ENCODE data around the gene ZNF749. TPM values are rescaled to one million over a fixed set of nuclear protein-coding genes. Genes with fewer than 3 reads are reported as not detected.
A peak's percentile ranks its signal among the peaks of the same experiment; 100 is the strongest.

The ZNF749 gene
- total RNA-seq, result 10 to 100 TPM in 1 of 4 donors, 1 to 10 TPM in 3; 3.3 to 18.0 (median 7.6) TPM

GRCh38 chr19:57435062-57435978 is at the start of gene ZNF749:
Gene ZNF749, plus strand, starts transcription at chr19:57435325. Its CDS starts 254 bp downstream, at chr19:57435579.
- no peak for TF ChIP-seq CTCF (IDR thresholded peaks at IDR 0.05)
- DNase-seq (ENCODE audit: low spot score) (peak; percentile 98), ATAC-seq (ENCODE audit: low FRiP score) (peak; percentile 100)

- ATAC-seq (ENCODE audit: low FRiP score) (no peak), DNase-seq (ENCODE audit: low spot score) (no peak)
- no peak for TF ChIP-seq CTCF (IDR thresholded peaks at IDR 0.05)
Measured at GRCh38 chr19:57389194-57389729, 45.9 kb upstream of the ZNF749 start.

GRCh38 chr19:57389730-57390598 is 45.2 kb upstream of the ZNF749 start, which contains the start of gene ZNF548:
Gene ZNF548, plus strand, starts transcription at chr19:57389854. Its CDS starts 246 bp downstream, at chr19:57390100.
- no peak for TF ChIP-seq CTCF (IDR thresholded peaks at IDR 0.05)
- DNase-seq (ENCODE audit: low spot score), result peak; percentile 98
- ATAC-seq (ENCODE audit: low FRiP score), result peak; percentile 99

GRCh38 chr19:57395710-57396109 is 39.4 kb upstream of the ZNF749 start:
- TF ChIP-seq CTCF (IDR thresholded peaks at IDR 0.05), result no peak
- ATAC-seq (ENCODE audit: low FRiP score), result no peak
- no peak for DNase-seq (ENCODE audit: low spot score)

GRCh38 chr19:57398868-57399267 is 36.3 kb upstream of the ZNF749 start:
- no peak for TF ChIP-seq CTCF (IDR thresholded peaks at IDR 0.05)
- DNase-seq (ENCODE audit: low spot score) (no peak), ATAC-seq (ENCODE audit: low FRiP score) (no peak)

- TF ChIP-seq CTCF (IDR thresholded peaks at IDR 0.05), result no peak
- ATAC-seq (ENCODE audit: low FRiP score) (no peak), DNase-seq (ENCODE audit: low spot score) (no peak)
Measured at GRCh38 chr19:57403737-57404563, 31.2 kb upstream of the ZNF749 start.
